Measurements from ENCODE around the gene TCERG1L.

TCERG1L gene

DNA sequence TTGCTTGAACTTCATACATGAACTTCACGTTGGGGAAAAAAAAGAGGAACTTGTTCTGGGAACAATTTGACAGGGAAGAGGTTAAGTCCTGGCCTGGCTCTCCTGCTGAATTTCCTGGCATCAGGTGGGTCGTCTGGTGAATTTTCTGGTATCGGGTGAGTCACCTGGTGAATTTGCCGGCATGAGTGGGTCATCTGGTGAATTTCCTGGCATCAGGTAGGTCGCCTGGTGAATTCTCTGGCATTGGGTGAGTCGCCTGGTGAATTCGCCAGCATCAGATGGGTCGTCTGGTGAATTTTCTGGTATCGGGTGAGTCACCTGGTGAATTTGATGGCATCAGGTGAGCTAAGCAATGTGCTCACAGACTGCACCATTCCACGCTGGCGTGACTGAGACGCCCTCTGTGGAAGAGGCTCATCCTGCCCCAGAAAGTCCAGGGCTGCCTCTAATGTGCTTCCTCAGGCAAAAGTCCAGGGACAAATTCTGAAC is 255.4 kb downstream of the TCERG1L start:
- H3K9me3 ChIP-seq (ENCODE audit: control insufficient read depth, insufficient read depth, low read depth, low read length): peaks cover 28% of the 10 kb centered on the region
- no peaks in the 10 kb centered on the region for H3K36me3 ChIP-seq (ENCODE audit: control insufficient read depth, insufficient read depth, low read length)
- no peaks in the 10 kb centered on the region for H3K4me1 ChIP-seq (ENCODE audit: control insufficient read depth, insufficient read depth, low read length)
- no peak overlapping the region for H3K4me3 ChIP-seq (ENCODE audit: low read depth, low read length)
- no peak overlapping the region for H3K9ac ChIP-seq (ENCODE audit: low read length)
- no peak overlapping the region for H3K27ac ChIP-seq (ENCODE audit: low read depth, low read length)
- peaks cover 7% of the 10 kb centered on the region for H3K27me3 ChIP-seq (ENCODE audit: control insufficient read depth, insufficient read depth, low read length)

DNA sequence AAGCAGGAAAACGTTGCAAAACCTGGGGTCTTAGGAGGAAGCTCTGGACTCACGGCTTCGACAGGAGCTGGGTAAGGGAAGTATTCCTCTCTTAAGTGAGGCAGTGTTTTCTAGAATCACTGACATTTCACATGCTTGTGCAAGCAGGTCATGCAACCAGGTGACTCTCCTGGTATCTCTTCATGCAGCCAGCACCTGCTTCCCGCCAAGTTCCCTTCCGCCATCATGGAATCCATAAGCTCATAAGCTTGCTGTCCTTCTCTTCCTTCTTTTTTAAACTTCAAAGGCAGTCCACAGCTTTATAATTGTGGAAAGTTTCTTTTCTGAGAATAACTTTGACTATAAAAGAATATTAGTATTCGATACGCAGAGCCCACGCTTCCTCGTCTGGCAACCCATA is 256.1 kb downstream of the TCERG1L start:
- peaks cover 35% of the 10 kb centered on the region for H3K9me3 ChIP-seq (ENCODE audit: control insufficient read depth, insufficient read depth, low read depth, low read length)
- H3K9ac ChIP-seq (ENCODE audit: low read length): no peak overlapping the region
- H3K4me3 ChIP-seq (ENCODE audit: low read depth, low read length): no peak overlapping the region
- peaks cover 7% of the 10 kb centered on the region for H3K27me3 ChIP-seq (ENCODE audit: control insufficient read depth, insufficient read depth, low read length)
- no peaks in the 10 kb centered on the region for H3K36me3 ChIP-seq (ENCODE audit: control insufficient read depth, insufficient read depth, low read length)
- H3K27ac ChIP-seq (ENCODE audit: low read depth, low read length): no peak overlapping the region
- H3K4me1 ChIP-seq (ENCODE audit: control insufficient read depth, insufficient read depth, low read length): no peaks in the 10 kb centered on the region

- Histone ChIP-seq H3K4me3 (ENCODE audit: low read depth, low read length) (no peak overlapping the region), H3K9ac (ENCODE audit: low read length) (no peak overlapping the region), H3K9me3 (ENCODE audit: control insufficient read depth, insufficient read depth, low read depth, low read length) (peaks cover 28% of the 10 kb centered on the region), H3K36me3 (ENCODE audit: control insufficient read depth, insufficient read depth, low read length) (no peaks in the 10 kb centered on the region), H3K4me1 (ENCODE audit: control insufficient read depth, insufficient read depth, low read length) (peaks cover 15% of the 10 kb centered on the region), H3K27ac (ENCODE audit: low read depth, low read length) (no peak overlapping the region), H3K27me3 (ENCODE audit: control insufficient read depth, insufficient read depth, low read length) (peaks cover 7% of the 10 kb centered on the region)
Measured at GRCh38 chr10:131053192-131053591, 258.3 kb downstream of the TCERG1L start.

DNA sequence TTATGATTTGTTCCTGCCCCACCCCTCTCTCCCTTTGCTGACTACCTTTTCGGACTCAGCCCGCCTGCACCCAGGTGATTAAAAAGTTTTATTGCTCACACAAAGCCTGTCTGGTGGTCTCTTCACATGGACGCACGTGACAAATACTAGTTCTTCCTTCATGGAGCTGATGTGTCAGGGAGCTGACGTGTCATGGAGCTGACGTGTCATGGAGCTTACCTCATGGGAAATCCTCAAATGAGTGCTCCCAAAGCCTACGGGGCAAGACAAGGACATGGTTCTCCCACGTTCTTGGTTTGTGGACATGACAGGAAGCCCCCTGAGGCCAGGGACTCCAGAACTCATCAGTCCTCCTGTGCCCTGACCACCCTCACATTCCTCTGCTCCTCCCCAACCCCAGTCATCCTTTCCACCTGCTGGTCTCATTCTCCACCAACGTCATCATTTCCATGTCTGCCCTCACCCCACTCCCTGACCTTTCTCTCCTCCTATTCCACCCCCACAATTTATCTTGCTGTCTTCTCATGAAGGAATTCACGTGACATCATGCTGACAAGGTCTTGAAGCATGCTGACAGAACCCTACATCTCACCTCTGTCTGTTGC is 261.3 kb downstream of the TCERG1L start:
- Histone ChIP-seq H3K4me3 (ENCODE audit: low read depth, low read length) (no peak overlapping the region), H3K9ac (ENCODE audit: low read length) (no peak overlapping the region), H3K36me3 (ENCODE audit: control insufficient read depth, insufficient read depth, low read length) (no peaks in the 10 kb centered on the region), H3K9me3 (ENCODE audit: control insufficient read depth, insufficient read depth, low read depth, low read length) (peaks cover 42% of the 10 kb centered on the region), H3K4me1 (ENCODE audit: control insufficient read depth, insufficient read depth, low read length) (peaks cover 23% of the 10 kb centered on the region), H3K27me3 (ENCODE audit: control insufficient read depth, insufficient read depth, low read length) (peaks cover 2% of the 10 kb centered on the region; the same call in 1 of the 2 replicates), H3K27ac (ENCODE audit: low read depth, low read length) (no peak overlapping the region)

GRCh38 chr10:131049016-131049415 is 262.5 kb downstream of the TCERG1L start:
- Histone ChIP-seq H3K4me1 (ENCODE audit: control insufficient read depth, insufficient read depth, low read length) (peaks cover 23% of the 10 kb centered on the region), H3K9me3 (ENCODE audit: control insufficient read depth, insufficient read depth, low read depth, low read length) (peaks cover 42% of the 10 kb centered on the region), H3K27me3 (ENCODE audit: control insufficient read depth, insufficient read depth, low read length) (peaks cover 10% of the 10 kb centered on the region; the same call in 1 of the 2 replicates), H3K9ac (ENCODE audit: low read length) (peak overlapping the region; percentile 39), H3K27ac (ENCODE audit: low read depth, low read length) (peak overlapping the region; percentile 67; the same call in 1 of the 2 replicates), H3K36me3 (ENCODE audit: control insufficient read depth, insufficient read depth, low read length) (no peaks in the 10 kb centered on the region), H3K4me3 (ENCODE audit: low read depth, low read length) (peak overlapping the region; percentile 47)

- H3K9me3 ChIP-seq (ENCODE audit: control insufficient read depth, insufficient read depth, low read depth, low read length): peaks cover 42% of the 10 kb centered on the region
- H3K27ac ChIP-seq (ENCODE audit: low read depth, low read length): peak overlapping the region; percentile 67; the same call in 1 of the 2 replicates
- peak overlapping the region; percentile 39 for H3K9ac ChIP-seq (ENCODE audit: low read length)
- peak overlapping the region; percentile 47 for H3K4me3 ChIP-seq (ENCODE audit: low read depth, low read length)
- peaks cover 23% of the 10 kb centered on the region for H3K4me1 ChIP-seq (ENCODE audit: control insufficient read depth, insufficient read depth, low read length)
- H3K27me3 ChIP-seq (ENCODE audit: control insufficient read depth, insufficient read depth, low read length): peaks cover 12% of the 10 kb centered on the region; the same call in 1 of the 2 replicates
- no peaks in the 10 kb centered on the region for H3K36me3 ChIP-seq (ENCODE audit: control insufficient read depth, insufficient read depth, low read length)
Measured at GRCh38 chr10:131048606-131049005, 262.9 kb downstream of the TCERG1L start.

GRCh38 chr10:131047501-131047900 is 264.0 kb downstream of the TCERG1L start:
- no peak overlapping the region for H3K27ac ChIP-seq (ENCODE audit: low read depth, low read length)
- peaks cover 38% of the 10 kb centered on the region for H3K9me3 ChIP-seq (ENCODE audit: control insufficient read depth, insufficient read depth, low read depth, low read length)
- no peaks in the 10 kb centered on the region for H3K36me3 ChIP-seq (ENCODE audit: control insufficient read depth, insufficient read depth, low read length)
- no peak overlapping the region for H3K9ac ChIP-seq (ENCODE audit: low read length)
- peaks cover 17% of the 10 kb centered on the region; the same call in 1 of the 2 replicates for H3K27me3 ChIP-seq (ENCODE audit: control insufficient read depth, insufficient read depth, low read length)
- no peak overlapping the region for H3K4me3 ChIP-seq (ENCODE audit: low read depth, low read length)
- peaks cover 23% of the 10 kb centered on the region for H3K4me1 ChIP-seq (ENCODE audit: control insufficient read depth, insufficient read depth, low read length)

DNA sequence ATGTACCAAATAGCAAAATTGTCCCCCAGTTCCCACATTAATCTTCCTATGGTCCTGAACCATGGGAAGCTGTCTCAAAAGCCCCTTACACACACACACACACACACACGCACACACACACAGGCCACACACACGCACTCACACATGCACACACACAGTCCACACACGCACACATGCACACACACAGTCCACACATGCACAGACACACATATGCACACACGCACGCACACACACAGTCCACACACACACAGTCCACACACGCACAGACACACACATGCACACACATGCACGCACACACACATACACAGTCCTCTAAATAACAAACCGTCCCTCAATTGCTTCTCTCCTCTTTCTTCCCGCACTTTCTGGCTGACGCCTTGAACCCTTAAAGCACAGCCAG is 265.3 kb downstream of the TCERG1L start:
- H3K9ac ChIP-seq (ENCODE audit: low read length): no peak overlapping the region
- H3K27ac ChIP-seq (ENCODE audit: low read depth, low read length): no peak overlapping the region
- no peaks in the 10 kb centered on the region for H3K36me3 ChIP-seq (ENCODE audit: control insufficient read depth, insufficient read depth, low read length)
- H3K9me3 ChIP-seq (ENCODE audit: control insufficient read depth, insufficient read depth, low read depth, low read length): peaks cover 31% of the 10 kb centered on the region
- H3K27me3 ChIP-seq (ENCODE audit: control insufficient read depth, insufficient read depth, low read length): peaks cover 17% of the 10 kb centered on the region; the same call in 1 of the 2 replicates
- H3K4me1 ChIP-seq (ENCODE audit: control insufficient read depth, insufficient read depth, low read length): peaks cover 23% of the 10 kb centered on the region
- H3K4me3 ChIP-seq (ENCODE audit: low read depth, low read length): no peak overlapping the region

DNA sequence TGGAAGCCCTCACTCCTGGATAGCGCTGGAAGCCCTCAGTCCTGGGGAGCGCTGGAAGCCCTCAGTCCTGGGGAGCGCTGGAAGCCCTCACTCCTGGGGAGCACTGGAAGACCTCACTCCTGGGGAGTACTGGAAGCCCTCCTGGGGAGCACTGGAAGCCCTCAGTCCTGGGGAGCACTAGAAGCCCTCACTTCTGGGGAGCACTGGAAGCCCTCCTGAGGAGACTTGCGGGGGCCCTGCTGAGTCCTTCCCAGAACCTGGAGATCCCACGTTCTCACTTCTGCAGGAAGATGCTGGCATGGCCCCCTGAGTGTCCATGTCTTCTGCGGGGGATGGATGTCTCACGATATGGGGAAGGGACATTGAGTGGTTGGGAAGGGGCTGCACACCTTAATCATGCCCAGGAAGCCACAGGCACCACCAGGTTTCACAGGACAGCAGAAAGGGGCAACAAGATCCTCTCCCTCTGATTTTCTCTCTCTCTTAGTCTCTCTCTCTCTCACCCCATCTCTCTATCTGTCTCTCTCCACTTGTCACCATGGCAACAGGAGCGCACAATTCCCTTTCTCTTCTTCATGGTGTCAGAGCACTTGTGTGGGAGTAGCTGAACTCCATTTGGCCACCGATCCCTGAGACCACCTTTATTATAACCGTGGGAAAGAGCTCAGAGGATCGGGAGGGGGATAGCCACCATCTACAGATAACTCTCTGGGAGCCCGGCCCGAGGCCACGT is 267.0 kb downstream of the TCERG1L start:
- Histone ChIP-seq H3K4me1 (ENCODE audit: control insufficient read depth, insufficient read depth, low read length) (peaks cover 20% of the 10 kb centered on the region), H3K27ac (ENCODE audit: low read depth, low read length) (no peak overlapping the region), H3K9ac (ENCODE audit: low read length) (no peak overlapping the region), H3K9me3 (ENCODE audit: control insufficient read depth, insufficient read depth, low read depth, low read length) (peaks cover 30% of the 10 kb centered on the region), H3K4me3 (ENCODE audit: low read depth, low read length) (no peak overlapping the region), H3K27me3 (ENCODE audit: control insufficient read depth, insufficient read depth, low read length) (peaks cover 17% of the 10 kb centered on the region; the same call in 1 of the 2 replicates), H3K36me3 (ENCODE audit: control insufficient read depth, insufficient read depth, low read length) (no peaks in the 10 kb centered on the region)

DNA sequence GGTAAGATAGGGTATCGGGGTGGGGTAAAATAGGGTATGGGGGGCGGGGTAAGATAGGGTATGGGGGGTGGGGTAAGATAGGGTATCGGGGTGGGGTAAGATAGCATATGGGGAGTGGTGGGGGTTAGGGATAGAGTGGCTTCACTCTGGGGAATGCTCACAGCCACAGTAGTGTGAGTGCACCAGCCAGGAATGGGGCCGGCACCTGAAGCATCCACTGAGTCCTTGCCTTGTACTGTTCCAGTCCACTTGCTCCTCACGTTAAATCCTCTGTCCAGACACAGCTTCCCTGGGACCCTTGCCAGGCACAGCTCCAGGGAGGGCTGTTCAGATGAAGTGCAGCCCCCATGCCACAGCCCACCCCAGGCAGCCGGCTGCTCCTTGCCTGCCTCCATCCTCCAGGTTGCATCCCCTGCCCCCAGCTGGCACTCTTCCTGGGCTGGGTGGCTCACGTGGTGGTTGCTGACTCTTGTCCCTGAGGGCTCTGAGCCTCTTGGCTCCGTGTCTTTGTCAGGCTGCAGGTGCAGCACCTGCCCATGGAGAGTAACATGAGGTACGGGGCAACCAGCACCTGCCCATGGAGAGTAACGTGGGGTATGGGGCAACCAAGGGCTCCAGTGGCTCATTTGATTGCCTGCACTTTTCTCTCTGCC is 268.4 kb downstream of the TCERG1L start:
- no peak overlapping the region for H3K9ac ChIP-seq (ENCODE audit: low read length)
- H3K27ac ChIP-seq (ENCODE audit: low read depth, low read length): no peak overlapping the region
- H3K36me3 ChIP-seq (ENCODE audit: control insufficient read depth, insufficient read depth, low read length): no peaks in the 10 kb centered on the region
- peaks cover 31% of the 10 kb centered on the region for H3K9me3 ChIP-seq (ENCODE audit: control insufficient read depth, insufficient read depth, low read depth, low read length)
- peaks cover 8% of the 10 kb centered on the region for H3K4me1 ChIP-seq (ENCODE audit: control insufficient read depth, insufficient read depth, low read length)
- no peak overlapping the region for H3K4me3 ChIP-seq (ENCODE audit: low read depth, low read length)
- H3K27me3 ChIP-seq (ENCODE audit: control insufficient read depth, insufficient read depth, low read length): peaks cover 17% of the 10 kb centered on the region; the same call in 1 of the 2 replicates
